HS-27A (cell line): ENCODE results near the gene WEE2.
"Not testable (repeated sequence)": the region's sequence is repeated elsewhere in the genome, so short reads cannot be mapped to it uniquely, and the experiment has no call there.

Experiments used
- DNase-seq: peaks from one replicate; pipeline ENCODE4 v3.0.0-alpha.2; 2012; ENCODE audit warnings: low read depth, missing footprints

WEE2 gene

DNA sequence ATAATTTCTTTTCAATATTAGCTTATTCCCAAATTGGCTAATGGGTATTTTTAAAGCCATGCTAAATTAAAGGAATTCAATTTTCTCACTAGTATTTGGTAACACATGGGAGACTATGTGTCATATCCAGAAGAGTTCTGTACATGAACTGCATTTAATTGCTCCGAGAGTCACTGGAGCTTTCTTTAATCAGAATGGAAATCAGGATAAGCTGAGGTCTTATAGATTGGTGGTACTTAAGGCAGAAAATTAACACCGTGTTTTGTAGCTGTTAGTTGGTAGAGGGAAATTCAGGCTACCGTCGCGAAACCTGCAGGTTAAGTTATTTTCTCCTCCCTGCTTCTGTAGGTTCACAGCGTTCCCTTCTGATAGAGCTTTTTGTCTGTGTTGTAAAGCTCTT, at the start of gene WEE2:
Gene WEE2, plus strand, starts transcription at position 3 of the 400 bp plus-strand sequence. CDS start 406 bp downstream, outside the sequence.
- no peak for DNase-seq

DNA sequence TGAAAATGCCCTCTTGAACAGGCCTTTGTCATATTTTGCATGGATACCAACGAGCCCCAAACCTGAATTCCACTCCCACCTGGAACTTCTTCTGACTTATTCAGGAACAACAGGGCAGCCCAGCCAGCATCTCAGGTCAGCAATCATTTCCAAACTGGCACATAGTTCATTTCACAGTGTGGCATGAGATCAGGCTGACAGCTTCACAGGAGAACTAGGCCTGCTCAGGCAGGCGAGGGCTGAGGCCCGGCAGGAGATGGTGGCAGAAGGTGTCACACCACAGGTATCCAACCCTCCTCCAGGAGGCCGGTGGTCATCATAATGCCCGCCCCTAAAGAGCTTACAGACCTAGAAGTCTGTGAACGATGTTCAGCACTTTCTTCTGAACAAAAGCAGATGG, 48.7 kb upstream of the WEE2 start:
- DNase-seq, result no peak

DNA sequence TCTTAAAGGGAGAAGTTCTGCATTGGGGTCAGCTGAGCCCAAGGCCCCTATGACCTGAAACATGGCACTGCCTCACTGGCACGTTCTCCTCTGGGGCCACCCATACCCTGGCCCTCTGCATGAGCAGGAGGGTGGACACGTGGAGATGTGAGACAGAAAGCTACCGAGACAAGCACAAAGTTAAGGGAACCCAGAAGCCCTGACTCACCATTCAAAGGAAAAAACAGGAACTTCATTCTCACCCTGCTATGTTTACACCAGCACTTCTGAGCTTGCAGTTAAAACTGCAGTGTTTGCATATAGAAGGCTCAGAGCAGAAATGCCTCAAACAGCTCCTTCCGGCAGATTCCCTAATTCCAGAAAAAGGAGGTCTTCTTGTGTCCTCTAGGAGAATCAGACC, 47.9 kb upstream of the WEE2 start:
- DNase-seq, result no peak

- no peak for DNase-seq
Observed at GRCh38 chr7:141663081-141663849, 44.9 kb upstream of the WEE2 start.

DNA sequence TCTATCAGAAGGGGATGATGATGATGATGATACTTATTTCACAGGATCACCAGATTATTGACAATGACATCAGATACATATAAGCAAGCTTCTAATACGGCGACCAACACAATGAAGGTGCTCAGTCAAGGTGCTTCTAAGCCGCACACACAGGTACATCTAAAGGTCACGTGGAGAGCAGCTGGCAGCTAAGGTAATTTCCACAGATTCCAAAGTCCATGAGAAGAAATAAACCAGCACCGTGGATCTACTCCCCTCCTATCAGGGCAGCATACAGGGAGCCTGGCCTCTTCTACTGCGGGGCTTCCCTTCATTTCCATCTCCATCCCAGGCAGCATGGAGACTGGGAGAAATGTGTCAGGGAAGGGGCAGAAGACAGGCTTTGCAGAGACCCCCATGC, 43.7 kb upstream of the WEE2 start:
- DNase-seq, result no peak

DNA sequence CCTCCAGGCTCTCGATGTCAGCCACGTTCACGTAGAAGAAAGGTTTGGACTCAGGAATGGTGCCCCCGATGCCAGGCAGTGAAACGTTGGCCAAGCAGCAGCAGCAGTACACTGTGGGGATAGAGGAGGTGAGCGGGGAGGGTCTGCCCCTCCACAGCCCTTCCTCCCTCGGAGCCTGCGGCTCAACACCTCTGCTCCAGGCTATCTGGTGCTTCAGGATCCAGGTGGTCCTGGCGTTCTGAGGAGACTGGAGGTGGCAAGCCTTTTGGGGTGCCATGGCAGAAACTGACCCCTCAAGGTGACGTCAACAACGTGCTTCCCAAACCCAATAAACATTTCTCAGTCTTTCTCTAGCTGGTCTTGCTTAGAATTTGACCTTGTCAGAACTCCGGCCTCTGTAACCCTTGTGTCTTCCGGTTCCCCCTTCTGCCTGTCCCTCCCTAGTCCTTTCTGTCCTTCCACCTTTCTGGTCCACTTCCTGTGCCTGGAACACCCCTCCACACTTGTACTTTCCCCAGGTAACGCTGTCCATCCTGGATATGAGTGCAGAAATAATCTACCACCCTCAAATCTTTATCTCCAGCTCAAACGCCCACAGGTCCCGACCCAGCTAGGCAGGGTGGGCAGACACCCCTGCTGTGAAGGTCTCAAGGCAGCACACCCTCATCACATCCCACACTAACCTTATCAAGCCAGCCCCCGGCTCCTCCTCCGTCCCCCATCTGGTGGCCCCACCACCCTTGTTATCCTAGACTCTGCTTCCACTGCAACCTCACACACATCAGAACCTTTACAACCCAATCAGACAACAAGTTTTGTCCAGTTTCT, 42.7 kb upstream of the WEE2 start:
- no peak for DNase-seq

- DNase-seq, result no peak
Observed at GRCh38 chr7:141666071-141666470, 42.1 kb upstream of the WEE2 start.

- DNase-seq, result no peak
Observed at GRCh38 chr7:141668853-141669252, 39.3 kb upstream of the WEE2 start.

GRCh38 chr7:141671705-141672496, 36.3 kb upstream of the WEE2 start:
- no peak for DNase-seq

DNA sequence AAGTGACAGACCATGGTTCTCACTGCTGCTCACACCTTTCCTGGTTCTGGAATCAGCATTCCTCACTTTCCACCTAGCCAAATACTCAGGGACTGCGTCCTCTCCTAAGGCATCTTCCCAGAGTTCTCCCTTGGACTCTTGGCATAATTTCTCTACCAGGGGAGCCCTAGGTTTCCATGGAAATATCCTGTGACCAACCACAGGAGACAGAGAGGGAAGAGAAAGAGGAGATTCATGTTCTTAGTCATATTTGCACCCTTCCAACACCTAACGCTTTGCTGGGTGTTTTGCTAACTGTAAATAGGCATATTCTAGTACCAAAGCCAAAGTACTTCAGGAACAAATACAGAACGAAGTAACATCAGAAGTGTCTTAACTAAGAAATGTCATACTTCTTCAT, 34.8 kb upstream of the WEE2 start:
- no peak for DNase-seq

- no peak for DNase-seq
Observed at GRCh38 chr7:141674171-141674671, 33.9 kb upstream of the WEE2 start.

DNA sequence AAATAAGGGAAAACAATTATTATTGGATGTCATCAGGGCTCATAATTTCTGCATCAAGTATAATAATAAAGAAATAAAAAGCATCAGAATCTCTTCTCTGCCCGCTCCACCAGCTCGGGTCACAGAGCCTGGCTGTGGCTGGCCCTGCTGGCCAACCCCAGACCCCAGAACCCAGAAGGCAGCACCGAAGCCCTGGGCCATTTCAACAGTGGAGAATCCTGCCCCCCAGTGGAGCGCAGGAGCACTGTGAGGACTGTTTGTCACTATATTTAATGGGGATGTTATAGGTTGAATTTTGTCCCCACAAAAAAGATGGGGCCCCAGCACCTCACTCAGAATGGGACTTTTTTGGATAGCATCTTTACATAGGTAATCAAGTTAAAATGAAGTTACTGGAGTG, 33.5 kb upstream of the WEE2 start:
- no peak for DNase-seq

DNA sequence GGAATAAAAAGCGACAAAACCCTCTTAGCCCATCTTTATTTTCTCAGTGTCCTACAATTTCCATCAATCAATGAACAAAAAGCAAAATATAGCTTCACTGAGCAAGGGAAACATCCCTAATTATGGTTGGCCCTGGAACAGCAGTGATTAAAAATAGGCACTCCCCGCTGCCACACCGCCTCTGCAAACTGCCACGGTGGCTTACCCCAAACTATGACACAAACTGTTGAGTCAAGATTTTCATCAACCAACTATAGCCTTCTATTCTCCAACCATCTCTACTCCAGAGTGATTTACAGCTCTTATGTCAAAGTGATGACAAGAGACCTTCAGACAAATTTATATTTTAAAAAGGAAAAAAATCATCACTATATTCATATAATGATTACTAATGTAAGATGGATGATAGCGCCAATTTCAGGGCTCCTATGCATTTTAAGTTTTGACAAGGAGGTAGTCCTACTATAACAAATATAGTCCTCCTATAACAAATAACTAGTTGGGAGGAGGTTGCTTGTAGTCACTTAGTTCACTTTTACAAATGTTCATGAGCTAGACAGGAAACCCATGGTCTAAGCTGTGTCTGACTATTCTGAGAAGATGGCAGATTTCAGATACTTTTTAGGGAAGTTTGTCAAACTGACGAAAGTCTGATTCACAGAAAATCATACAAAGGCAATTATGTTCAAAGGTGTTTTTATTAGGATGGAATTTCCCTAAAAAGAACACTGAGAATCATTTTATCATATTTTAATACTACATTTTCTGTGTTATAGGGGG, 32.5 kb upstream of the WEE2 start:
- no peak for DNase-seq

GRCh38 chr7:141676618-141677017, 31.5 kb upstream of the WEE2 start:
- DNase-seq, result no peak

- DNase-seq, result no peak
Observed at GRCh38 chr7:141679014-141679413, 29.1 kb upstream of the WEE2 start.

DNA sequence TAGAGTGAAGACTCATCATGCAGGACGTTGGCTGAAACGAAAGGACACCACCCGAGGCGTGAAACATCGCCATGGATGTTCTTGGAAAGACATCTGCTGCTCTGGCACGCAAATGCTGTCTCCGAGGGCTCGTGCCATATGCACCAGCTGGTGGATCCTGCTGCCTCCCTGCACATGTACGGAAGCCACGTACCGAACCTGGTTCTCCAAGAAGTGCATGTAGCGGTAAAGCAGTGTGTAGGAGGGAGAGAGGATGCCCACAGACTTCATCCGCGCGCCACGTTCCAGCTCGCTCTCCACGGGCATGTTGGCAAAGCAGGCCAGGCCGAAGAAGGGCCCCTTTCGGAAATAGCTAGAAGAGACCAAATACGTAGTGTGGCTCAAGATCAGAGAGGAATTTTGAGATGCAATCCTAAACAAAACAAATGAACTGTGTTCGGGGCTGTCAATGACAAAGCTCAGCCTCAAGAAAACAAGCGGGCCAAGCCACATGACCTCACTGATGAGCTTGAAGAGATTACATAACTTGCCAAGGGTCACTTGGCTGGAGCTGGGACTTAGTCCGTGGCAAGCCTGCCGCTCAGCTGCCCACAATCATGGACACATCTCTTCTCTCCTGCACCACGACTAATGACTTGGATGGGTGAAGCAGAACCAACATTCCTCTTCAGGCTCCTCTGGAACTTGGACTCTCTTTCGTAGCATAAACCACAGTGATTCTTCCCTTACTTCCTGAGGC, 22.7 kb upstream of the WEE2 start:
- no peak for DNase-seq

GRCh38 chr7:141686074-141686473, 22.1 kb upstream of the WEE2 start:
- no peak for DNase-seq

- DNase-seq, result no peak
Observed at GRCh38 chr7:141686670-141687069, 21.5 kb upstream of the WEE2 start.

- no peak for DNase-seq
Observed at GRCh38 chr7:141688043-141688442, 20.1 kb upstream of the WEE2 start.

GRCh38 chr7:141689072-141689825, 18.9 kb upstream of the WEE2 start:
- not testable (repeated sequence) for DNase-seq
